PC-3 (cell line): ENCODE results near the gene HIVEP3.

ENCODE experiments used
- CTCF ChIP-seq: fragments of 300-600 bp; sonication (generic); conservative IDR thresholded peaks from 2 replicates; pipeline ENCODE4 v1.5.1; 2017; ENCODE audit warnings: antibody characterized with exemption, low read depth, mild to moderate bottlenecking, low read length
- EZH2 ChIP-seq: fragments of 300-600 bp; sonication (generic); IDR thresholded peaks from one replicate; pipeline ENCODE4 v1.6.1; 2017; ENCODE audit warnings: antibody characterized with exemption, mild to moderate bottlenecking, low read length; ENCODE audit not compliant: unreplicated experiment
- EZH2phosphoT487 ChIP-seq: fragments of 300-600 bp; sonication (generic); IDR thresholded peaks from 2 replicates; pipeline ENCODE4 v1.6.1; 2018; ENCODE audit warnings: mild to moderate bottlenecking, antibody characterized with exemption, low read length, borderline replicate concordance

DNA sequence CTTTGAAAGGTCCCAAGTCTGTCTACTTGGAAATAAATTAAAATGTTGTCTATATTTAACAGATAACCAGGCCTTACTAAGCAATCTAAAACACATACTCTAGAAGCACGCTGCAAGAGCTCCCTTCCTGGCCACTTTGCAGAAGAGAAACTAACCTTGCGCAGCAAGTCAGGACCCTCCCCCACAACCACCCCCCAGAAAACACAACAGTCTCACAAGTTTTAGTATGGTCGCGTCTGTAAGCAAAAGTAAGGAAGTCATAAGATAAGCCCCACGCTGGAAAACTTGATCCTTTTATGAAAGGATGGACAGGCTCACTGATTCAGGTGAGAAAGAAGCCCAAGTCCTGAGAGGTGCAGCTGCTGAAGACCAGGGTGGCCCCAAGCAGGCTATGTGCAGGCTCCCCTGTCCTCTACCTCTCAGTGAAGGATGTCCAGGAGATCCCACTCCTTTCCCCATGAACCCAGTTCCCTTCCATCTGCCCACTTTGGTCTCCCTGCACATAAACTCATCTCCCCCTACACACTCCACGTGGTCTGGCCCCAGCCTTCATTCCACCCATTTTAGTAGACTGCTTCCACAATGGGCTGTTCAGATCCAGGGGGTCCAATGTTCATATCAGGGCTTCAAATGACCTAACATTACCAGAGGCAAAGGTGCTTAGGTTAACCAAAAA is 23.8 kb downstream of the HIVEP3 start:
- no peak for TF ChIP-seq CTCF
- TF ChIP-seq EZH2, result no peak
- TF ChIP-seq EZH2phosphoT487, result no peak
